GM12874 (cell line): ENCODE results near the gene CHN1.

Source experiments
- TF ChIP-seq, protein P1 (sequence below): IDR thresholded peaks from 2 replicates; pipeline ENCODE4 v1.5.1; 2011; ENCODE audit warnings: low read depth, mild to moderate bottlenecking, control low read depth, low read length, moderate library complexity; ENCODE audit not compliant: insufficient read depth

CHN1 gene

DNA sequence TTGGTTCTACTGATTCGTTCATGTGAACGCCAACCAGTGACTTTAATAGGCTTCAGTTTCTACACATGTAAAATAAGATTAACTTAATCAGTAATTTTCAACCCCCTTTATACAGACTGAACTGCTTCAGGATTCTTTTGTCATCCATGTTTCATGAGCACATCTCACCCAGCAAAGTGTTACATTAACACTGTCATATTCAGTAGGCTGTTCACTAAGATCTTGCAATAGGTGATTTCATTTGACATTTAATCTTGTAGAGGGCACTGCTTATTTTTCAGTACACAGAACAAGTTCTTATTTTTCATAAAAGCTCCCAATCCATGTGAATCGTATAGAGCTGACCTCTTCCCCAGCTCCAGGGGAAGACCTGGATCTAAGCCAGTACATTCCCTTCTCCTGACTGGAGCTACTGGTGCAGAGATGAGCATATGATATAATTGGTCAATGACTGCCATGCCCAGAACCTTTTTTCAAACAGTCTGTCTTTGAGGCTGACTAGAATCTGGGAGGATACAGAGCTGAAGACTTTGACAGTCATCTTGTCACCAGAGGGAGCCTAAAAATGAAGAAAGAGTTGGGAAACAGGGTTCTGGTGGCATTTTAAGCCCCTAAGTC is 168.7 kb downstream of the CHN1 start:
- TF ChIP-seq, protein P1, sequence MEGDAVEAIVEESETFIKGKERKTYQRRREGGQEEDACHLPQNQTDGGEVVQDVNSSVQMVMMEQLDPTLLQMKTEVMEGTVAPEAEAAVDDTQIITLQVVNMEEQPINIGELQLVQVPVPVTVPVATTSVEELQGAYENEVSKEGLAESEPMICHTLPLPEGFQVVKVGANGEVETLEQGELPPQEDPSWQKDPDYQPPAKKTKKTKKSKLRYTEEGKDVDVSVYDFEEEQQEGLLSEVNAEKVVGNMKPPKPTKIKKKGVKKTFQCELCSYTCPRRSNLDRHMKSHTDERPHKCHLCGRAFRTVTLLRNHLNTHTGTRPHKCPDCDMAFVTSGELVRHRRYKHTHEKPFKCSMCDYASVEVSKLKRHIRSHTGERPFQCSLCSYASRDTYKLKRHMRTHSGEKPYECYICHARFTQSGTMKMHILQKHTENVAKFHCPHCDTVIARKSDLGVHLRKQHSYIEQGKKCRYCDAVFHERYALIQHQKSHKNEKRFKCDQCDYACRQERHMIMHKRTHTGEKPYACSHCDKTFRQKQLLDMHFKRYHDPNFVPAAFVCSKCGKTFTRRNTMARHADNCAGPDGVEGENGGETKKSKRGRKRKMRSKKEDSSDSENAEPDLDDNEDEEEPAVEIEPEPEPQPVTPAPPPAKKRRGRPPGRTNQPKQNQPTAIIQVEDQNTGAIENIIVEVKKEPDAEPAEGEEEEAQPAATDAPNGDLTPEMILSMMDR = no peak

DNA sequence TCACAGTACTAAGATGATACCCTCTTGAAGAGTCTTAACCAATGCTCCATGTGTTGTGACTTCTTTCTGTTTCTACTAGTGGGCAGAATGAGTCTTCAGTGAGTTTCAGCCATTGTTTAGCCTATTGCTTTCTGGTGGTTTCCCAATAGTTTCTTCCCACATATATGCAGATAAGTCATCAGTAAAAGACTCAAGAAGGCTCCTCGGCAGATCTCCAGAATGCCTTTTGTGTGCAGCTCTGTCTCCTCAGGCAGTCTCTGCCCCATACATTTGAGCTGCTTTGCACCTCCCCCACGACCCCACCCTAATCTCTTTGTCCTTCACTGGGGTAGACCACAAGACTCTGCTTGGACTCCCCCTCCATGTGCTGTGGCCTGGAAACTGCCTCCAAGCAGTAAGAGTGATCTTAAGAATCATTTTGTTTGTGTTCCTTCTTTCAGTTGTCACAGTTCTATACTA is 169.4 kb downstream of the CHN1 start:
- TF ChIP-seq, protein P1 = no peak

DNA sequence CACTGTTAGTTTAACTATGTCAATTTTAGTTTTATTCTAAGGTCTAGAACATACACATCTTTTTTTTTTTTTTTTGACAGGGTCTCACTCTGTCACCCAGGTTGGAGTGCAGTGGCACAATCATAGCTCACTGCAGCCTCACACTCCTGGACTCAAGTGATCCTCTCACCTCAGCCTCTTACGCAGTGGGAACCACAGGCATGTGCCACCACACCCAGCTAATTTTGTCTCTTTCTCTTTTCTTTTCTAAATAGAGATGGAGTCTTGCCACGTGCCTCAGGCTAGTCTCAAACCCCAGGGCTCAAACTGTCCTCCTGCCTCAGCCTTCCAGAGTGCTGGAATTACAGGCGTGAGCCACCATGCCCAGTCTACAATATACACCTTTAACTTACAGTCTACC is 171.4 kb downstream of the CHN1 start:
- TF ChIP-seq, protein P1 = no peak

DNA sequence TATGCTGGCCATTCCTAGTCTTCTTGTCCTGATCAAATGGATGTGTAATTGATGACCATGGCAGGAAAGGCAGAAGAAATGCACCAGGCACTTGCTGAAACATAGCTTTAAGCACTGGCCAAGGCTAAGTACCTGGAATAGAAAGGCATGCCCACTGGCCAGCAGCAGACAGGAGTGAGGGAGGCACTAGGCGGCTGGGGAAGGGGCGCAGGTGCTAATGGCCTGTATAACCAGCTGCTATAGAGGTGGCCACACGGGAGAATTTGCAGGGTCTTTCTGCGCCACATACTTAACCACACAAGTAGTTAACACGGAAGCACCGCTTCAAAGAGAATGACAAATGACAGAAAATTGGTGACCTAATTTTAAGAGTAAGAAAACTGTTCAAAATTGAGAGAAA is 174.6 kb downstream of the CHN1 start:
- TF ChIP-seq, protein P1 = no peak

DNA sequence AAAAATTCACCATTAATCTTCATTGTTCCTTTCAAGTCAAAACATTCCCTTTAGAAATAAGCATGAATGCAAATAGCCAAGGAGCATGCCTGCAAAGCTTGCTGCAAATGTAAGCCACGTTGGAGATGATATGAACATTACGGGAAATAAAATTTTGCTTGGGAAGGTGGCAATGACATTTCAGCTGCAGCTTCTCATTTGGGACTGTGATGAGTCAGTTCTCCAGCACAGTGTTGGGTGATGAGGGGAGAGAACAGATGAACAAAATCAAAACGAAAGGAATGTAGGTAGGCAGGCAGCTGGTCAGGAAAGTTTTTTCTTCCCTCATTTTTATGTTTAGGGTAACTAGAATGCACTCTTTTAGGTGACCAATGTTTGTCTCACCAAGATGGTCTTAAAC is 175.6 kb downstream of the CHN1 start:
- TF ChIP-seq, protein P1 = no peak

DNA sequence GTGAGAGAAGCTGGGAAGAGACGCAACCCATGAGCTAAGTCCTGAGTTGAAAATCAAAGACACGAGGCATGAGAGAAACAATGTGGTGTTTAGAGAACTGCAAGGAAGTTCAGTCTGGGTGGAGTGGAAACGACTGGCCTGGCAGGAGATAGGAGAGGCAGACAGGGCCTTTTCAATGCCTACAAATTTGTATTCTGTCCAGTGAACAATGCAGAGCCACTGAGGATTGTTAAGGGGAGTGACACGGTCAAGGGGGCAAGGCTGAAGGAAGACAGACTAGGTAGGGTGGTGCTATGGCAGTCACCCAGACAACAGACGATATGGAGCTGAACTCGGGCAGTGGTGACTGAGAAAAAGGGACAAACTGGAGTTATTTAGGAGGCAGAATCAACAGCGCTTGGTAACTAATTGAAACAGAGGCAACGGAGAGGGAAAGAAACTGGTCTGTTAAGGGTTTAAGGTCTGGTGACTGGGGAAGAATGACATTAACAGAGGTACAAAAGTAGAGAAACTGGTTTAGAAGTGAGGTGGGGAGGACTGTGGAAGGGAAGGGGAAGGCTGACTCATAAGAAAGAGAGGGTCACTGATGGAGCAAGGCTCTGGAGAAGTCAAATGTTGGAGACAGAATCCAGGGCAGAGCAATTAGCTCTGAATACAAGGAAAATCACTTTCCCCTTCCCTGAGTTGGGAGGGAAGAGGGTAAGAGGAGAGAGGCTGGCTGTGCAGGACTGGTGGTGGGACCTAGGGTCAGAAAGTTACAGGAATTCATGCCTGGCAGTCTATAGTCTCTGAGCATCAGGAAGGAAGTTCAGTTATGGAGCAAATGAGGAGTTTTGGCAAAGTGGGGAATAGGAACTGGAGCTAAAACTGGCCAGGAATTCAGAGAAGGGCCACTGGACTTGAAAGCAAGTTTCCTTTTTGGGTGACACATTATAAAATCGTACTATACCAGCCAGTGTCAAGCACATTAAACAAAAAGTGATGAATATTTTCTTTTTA is 177.5 kb downstream of the CHN1 start:
- TF ChIP-seq, protein P1 = no peak

DNA sequence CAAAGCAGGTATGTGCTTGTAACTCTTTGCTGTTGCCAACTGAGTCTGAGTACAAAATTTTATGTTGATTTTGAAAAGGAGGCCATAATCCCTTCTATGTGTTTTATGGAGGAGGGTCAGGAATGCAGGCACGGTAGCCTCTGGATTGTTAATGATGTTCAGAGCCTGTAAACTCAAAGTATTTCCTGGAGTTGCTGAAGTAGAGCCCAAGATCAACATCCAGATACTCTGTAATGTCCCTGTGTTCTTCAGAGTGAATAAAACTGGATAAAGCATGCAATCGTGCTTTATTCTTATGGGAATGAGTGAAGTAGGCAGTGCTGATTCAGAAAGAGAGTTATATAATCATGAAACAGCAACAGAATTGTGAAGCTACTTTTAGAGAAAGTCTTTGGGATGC is 179.1 kb downstream of the CHN1 start:
- TF ChIP-seq, protein P1 = no peak
